NT2/D1 (cell line): ENCODE results near the gene PGPEP1.

ENCODE experiments used
- DNase-seq: peaks from one replicate; pipeline ENCODE4 v3.0.0-alpha.2; 2011; ENCODE audit warnings: low read depth, low spot score
- H3K27me3 ChIP-seq: 2 replicates; pipeline ENCODE4 v1.6.0; 2011; ENCODE audit warnings: mild to moderate bottlenecking; ENCODE audit not compliant: insufficient read length, insufficient read depth
- H3K36me3 ChIP-seq: 2 replicates; pipeline ENCODE4 v1.6.1; 2011; ENCODE audit warnings: mild to moderate bottlenecking, low read length, mixed read lengths; ENCODE audit not compliant: insufficient read depth, insufficient read length
- H3K4me1 ChIP-seq: 2 replicates; pipeline ENCODE4 v1.5.1; 2011; ENCODE audit not compliant: insufficient read depth, insufficient read length
- H3K4me3 ChIP-seq: 2 replicates; pipeline ENCODE4 v1.5.1; 2011; ENCODE audit warnings: low read depth; ENCODE audit not compliant: insufficient read length
- H3K9ac ChIP-seq: 2 replicates; pipeline ENCODE4 v1.6.0; 2011; ENCODE audit warnings: low read depth; ENCODE audit not compliant: insufficient read length
- H3K9me3 ChIP-seq: 2 replicates; pipeline ENCODE4 v1.5.1; 2011; ENCODE audit warnings: mild to moderate bottlenecking, low read length; ENCODE audit not compliant: insufficient read depth
- SUZ12 ChIP-seq: IDR thresholded peaks from 2 replicates; pipeline ENCODE4 v1.6.1; 2011; ENCODE audit not compliant: insufficient read length, insufficient read depth; ENCODE audit errors: extremely low read depth
- YY1 ChIP-seq: IDR thresholded peaks from 2 replicates; pipeline ENCODE4 v1.6.1; 2011; ENCODE audit not compliant: insufficient read length, insufficient read depth
- ZNF274 ChIP-seq: IDR thresholded peaks from 2 replicates; pipeline ENCODE4 v1.6.1; 2011; ENCODE audit warnings: mild to moderate bottlenecking, low read depth, low read length

PGPEP1 gene

DNA sequence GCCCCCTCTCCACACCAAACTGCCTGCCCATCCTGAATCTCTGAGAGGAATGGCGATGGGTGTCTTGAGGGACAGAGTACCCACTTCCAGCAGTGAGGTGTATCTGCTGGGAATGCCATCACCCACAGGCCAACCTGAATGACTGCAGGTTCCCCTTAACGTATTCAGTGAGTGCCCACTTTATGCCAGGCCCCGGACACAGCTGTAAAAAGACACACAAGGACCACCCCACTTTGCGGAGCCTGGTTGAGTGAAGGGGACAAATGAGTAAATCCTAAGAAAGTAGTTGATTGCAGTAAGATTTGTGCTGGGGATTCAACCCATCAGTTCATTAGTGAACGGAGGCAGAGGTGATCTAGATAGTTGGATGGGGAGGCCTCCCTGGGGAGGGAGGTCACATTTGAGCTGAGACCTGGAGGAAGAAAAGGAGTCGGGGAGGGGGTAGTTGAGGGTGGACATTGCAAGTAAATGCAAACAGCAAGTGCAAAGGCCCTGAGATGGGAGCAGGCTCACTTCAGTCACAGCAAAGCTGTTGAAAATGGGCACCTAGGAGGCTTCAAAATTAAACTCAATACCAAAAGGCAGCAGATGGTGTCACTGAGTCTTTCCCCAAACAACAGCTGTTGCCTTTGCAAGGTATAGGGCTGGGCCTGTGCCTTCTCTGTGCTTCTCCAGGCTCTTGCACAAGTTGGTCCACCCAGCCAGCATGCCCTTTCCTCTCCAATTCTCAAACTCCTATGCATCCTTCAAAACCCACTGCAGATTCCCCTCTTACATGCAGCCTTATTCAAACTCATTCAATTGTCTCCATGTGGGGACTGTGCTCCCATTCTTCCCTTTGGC lies 49.9 kb downstream of the PGPEP1 start:
- TF ChIP-seq SUZ12 (no peak), ZNF274 (no peak), YY1 (no peak)
- no peak for DNase-seq
- peaks cover 40% of the 10 kb centered on the region for H3K27me3 ChIP-seq
- H3K36me3 ChIP-seq, result no peaks in the 10 kb centered on the region
- peaks cover 12% of the 10 kb centered on the region for H3K4me1 ChIP-seq
- H3K9me3 ChIP-seq, result no peaks in the 10 kb centered on the region
- no peak overlapping the region for H3K9ac ChIP-seq
- no peak overlapping the region for H3K4me3 ChIP-seq

DNA sequence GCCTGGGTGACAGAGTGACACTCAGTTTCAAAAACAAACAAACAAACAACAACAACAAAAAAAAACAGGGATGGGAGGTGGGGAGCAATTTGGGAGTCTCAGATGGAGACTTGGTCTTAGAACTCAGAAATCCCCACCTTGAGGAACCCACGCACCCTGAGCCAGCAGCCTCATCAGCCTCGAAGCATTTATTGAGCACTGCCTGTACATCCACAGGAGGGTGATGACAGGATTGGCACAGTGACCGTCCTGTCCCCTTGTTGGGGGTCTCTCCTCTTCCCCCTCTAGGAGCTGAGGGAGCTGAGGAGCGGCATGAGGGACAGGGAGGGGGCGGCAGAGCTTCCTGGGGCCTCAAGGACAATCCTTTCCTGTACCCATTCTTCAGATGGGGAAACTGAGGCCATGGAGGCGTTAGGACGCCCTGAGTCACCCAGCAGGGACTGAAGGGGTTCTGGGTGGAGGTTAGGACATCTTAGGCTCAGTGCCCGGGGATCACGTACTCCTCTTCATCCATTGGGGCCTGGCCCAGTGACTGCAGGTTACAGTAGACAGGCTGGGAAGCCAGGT lies 51.2 kb downstream of the PGPEP1 start:
- Histone ChIP-seq H3K27me3 (peaks cover 35% of the 10 kb centered on the region), H3K4me1 (peaks cover 11% of the 10 kb centered on the region), H3K9ac (peak overlapping the region; percentile 24), H3K36me3 (no peaks in the 10 kb centered on the region), H3K4me3 (no peak overlapping the region), H3K9me3 (no peaks in the 10 kb centered on the region)
- DNase-seq, result no peak
- TF ChIP-seq SUZ12 (no peak), ZNF274 (no peak), YY1 (no peak)

DNA sequence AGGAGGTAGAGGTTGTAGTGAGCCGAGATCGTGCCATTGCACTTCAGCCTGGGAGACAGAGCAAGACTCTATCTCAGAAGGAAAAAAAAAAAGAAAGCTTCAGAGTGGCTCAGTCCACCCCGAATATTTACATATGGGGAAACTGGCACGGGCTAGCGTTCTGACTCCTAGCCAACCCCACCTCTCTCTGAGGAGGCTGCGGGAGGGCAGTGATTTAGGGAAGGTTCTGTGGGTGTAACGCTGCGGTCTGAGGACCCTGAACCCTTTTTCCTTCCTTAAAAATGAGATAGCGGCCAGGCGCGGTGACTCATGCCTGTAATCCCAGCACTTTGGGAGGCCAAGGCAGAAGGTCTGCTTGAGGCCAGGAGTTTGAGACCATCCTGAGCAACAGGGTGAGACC lies 52.0 kb downstream of the PGPEP1 start:
- Histone ChIP-seq H3K9ac (peak overlapping the region; percentile 61), H3K9me3 (no peaks in the 10 kb centered on the region), H3K27me3 (peaks cover 27% of the 10 kb centered on the region), H3K4me3 (no peak overlapping the region), H3K36me3 (no peaks in the 10 kb centered on the region), H3K4me1 (peaks cover 16% of the 10 kb centered on the region)
- no peak for DNase-seq
- no peak for TF ChIP-seq ZNF274
- no peak for TF ChIP-seq YY1
- no peak for TF ChIP-seq SUZ12

DNA sequence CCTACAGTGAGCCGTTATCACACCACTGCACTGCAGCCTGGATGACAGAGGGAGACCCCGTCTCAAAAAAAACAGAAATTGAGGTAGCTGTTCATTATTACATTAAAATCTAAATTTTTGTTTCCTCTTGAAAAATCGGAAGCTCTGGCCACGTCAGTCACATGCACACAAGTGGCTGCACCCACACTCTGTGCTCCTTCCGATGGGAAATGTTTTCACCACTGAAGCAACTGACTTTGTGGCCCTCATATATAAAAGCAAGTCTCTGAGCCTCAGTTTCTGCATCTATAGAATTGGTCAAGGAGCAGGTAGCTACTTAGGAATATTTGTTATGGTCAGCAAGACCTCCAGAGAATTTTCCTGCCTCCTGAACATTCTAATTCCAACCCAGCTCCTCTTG lies 52.5 kb downstream of the PGPEP1 start:
- Histone ChIP-seq H3K27me3 (peaks cover 26% of the 10 kb centered on the region), H3K36me3 (no peaks in the 10 kb centered on the region), H3K9me3 (no peaks in the 10 kb centered on the region), H3K4me3 (no peak overlapping the region), H3K4me1 (peaks cover 19% of the 10 kb centered on the region), H3K9ac (peak overlapping the region; percentile 61)
- DNase-seq, result no peak
- TF ChIP-seq YY1, result no peak
- TF ChIP-seq ZNF274, result no peak
- no peak for TF ChIP-seq SUZ12

DNA sequence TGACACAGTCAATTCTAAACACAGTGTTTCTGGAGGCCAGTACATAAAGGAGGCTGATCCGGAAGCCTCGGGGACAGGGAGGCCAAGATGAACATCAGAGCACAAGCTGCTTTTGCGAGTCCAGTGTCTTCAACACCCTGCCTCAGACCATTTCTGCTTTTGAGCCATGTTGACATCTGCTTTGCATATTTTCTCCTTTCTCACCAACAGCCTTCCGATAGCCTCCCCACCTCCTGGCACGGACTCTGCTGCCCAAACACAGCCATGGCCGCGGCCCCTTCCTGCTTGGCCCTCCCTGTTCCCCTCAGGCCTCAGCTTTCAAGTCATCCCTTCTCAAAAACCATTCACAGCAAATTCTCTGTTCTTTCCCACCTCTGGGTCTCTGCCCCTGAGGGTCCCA lies 53.4 kb downstream of the PGPEP1 start:
- Histone ChIP-seq H3K9me3 (no peaks in the 10 kb centered on the region), H3K36me3 (no peaks in the 10 kb centered on the region), H3K4me3 (no peak overlapping the region), H3K4me1 (peaks cover 16% of the 10 kb centered on the region), H3K9ac (no peak overlapping the region), H3K27me3 (peaks cover 18% of the 10 kb centered on the region)
- TF ChIP-seq YY1 (no peak), SUZ12 (no peak)
- DNase-seq, result no peak

DNA sequence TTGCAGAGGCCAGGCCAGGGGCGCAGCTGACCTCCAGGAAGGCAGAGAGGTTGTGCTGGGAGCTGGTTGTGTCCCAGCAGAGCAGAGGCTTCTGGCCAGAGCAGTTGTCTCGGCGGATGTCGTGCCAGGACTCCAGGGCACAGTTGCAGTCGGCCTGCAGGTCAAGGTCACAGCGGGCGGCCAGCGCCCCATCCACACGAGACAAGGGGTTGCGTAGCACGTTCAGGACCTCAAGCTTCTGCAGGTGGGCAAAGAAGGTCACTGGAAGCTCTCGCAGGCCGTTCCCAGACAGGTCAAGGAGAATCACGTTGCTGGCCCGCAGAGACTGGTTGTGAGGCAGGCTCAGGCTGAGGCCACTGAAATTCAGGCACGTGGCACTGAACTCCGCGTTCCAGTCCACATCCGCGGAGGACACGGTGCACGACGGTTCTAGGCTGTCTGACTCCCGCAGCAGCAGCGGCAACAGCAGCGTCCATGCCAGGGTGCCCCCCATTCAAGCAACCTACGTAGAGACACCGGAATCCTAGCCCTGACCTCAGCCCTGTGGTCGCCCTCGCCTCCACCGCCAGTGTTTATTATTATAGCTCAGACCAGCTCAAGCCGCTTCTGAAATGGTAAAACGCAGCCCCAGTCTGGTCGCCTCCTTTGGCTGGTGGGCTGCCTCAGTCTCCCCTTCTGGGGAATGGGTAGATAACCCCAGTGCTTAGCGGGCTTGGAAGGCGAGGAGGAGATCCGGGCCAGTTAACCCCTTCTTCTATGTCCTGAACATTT lies 56.3 kb downstream of the PGPEP1 start:
- no peak for DNase-seq
- no peak for TF ChIP-seq ZNF274
- no peak for TF ChIP-seq YY1
- no peak for TF ChIP-seq SUZ12
- Histone ChIP-seq H3K9me3 (no peaks in the 10 kb centered on the region), H3K4me3 (no peak overlapping the region), H3K27me3 (peaks cover 6% of the 10 kb centered on the region), H3K9ac (no peak overlapping the region), H3K4me1 (peaks cover 18% of the 10 kb centered on the region), H3K36me3 (no peaks in the 10 kb centered on the region)
